IPS DF 4.7 (cell line): ENCODE measurements around the gene HKDC1.
"Not testable (repeated sequence)": the region's sequence is repeated elsewhere in the genome, so short reads cannot be mapped to it uniquely, and the experiment has no call there.

Experiments
- DNase-seq: peaks from one replicate; pipeline ENCODE4 v3.0.0-alpha.2; 2013; ENCODE audit warnings: low spot score; ENCODE audit errors: extremely low read depth

Gene HKDC1

GRCh38 chr10:69278446-69278963 lies 58.4 kb downstream of the HKDC1 start, which contains the start of gene HK1:
TSS of gene HK1 (plus strand) at chr10:69278496.
- no peak for DNase-seq

GRCh38 chr10:69279110-69279509 lies 59.0 kb downstream of the HKDC1 start:
- no peak for DNase-seq

- DNase-seq: no peak
Observed at GRCh38 chr10:69281507-69282413, 61.6 kb downstream of the HKDC1 start.

- not testable (repeated sequence) for DNase-seq
Observed at GRCh38 chr10:69284402-69284801, 64.3 kb downstream of the HKDC1 start.

DNA sequence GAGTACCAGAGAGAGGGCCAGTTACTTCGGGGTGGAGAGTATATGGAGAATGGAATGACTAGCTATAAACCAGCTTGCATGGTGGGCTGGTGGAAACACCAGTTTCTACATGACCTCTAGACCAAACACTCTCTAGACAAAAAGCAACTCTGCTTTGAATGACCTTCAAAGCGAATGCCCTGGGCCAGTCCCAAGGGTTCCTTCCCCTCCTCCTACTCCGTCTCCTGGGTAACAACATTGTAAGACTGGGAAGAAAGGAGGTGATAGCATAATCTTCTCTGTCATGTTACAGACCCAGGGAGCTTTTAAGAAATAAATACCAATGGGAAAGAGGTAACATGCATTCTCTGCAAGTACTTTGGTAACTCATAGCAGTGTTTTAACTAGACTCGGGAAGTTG lies 65.6 kb downstream of the HKDC1 start:
- DNase-seq: no peak

- DNase-seq: no peak
Observed at GRCh38 chr10:69287181-69287580, 67.0 kb downstream of the HKDC1 start.

DNA sequence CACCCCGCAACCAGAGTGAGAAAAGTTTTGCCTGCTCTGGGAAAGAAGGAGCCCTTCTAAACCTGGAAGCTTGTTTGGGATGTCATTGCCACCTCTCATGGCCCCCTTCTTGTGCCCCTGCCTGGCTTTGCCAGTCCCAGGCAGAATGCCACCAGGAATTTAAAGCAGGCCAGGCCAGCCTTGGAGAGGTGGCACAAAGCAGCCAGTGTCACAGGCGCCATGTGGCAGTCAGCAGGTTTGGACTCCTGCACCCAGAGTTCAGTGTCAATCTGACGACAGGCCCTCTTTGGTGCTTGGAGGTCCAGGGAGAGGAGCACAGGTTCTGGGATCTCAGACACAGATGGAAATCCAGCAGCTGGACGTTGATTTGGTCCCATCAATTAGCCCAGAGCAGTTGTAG lies 70.9 kb downstream of the HKDC1 start:
- no peak for DNase-seq

- DNase-seq: no peak
Observed at GRCh38 chr10:69292459-69292858, 72.3 kb downstream of the HKDC1 start.

- DNase-seq: no peak
Observed at GRCh38 chr10:69295027-69295636, 75.0 kb downstream of the HKDC1 start.

GRCh38 chr10:69303632-69304051 lies 83.5 kb downstream of the HKDC1 start:
- no peak for DNase-seq

DNA sequence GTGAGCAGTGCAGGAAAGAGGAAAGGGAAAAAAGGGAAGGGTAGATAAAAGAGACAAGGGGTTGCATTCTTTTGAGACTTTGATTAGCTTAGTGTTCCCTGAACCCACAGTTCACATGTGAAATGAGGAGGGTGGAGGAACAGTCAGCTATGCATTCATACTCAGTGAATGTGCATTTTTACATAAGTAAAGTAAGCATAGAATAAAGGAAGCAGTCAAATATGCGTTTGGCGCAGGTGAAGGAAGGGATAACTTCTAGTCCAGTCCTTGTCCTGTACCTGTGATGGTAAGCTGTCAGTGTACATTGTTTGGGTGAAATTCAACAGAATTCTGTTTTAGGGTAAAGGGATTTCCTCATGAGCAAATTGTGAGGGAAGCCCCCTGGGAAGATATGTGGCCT lies 86.3 kb downstream of the HKDC1 start:
- no peak for DNase-seq

- no peak for DNase-seq
Observed at GRCh38 chr10:69307434-69307833, 87.3 kb downstream of the HKDC1 start.

GRCh38 chr10:69308304-69308703 lies 88.2 kb downstream of the HKDC1 start:
- DNase-seq: not testable (repeated sequence)

DNA sequence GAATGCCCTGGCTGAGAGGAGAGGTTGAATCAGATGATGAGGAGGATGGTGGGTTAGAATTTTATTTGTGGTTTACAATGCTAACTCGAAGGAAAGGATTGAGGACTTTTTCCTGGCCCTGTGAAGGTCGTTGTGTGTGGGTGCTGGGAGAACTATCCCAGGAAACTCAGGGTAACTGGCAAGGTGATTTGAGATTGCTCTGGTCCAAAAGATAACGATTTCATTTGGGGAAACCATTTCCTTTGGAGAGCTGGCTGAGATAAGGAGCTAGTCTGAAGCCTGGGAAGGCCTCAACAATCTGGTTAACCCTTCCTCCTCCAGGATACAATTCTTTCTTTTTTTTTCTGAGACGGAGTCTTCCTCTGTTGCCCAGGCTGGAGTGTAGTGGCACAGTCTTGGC lies 91.2 kb downstream of the HKDC1 start:
- DNase-seq: no peak

- no peak for DNase-seq
Observed at GRCh38 chr10:69312528-69312927, 92.4 kb downstream of the HKDC1 start.

- no peak for DNase-seq
Observed at GRCh38 chr10:69315100-69315542, 95.0 kb downstream of the HKDC1 start.

DNA sequence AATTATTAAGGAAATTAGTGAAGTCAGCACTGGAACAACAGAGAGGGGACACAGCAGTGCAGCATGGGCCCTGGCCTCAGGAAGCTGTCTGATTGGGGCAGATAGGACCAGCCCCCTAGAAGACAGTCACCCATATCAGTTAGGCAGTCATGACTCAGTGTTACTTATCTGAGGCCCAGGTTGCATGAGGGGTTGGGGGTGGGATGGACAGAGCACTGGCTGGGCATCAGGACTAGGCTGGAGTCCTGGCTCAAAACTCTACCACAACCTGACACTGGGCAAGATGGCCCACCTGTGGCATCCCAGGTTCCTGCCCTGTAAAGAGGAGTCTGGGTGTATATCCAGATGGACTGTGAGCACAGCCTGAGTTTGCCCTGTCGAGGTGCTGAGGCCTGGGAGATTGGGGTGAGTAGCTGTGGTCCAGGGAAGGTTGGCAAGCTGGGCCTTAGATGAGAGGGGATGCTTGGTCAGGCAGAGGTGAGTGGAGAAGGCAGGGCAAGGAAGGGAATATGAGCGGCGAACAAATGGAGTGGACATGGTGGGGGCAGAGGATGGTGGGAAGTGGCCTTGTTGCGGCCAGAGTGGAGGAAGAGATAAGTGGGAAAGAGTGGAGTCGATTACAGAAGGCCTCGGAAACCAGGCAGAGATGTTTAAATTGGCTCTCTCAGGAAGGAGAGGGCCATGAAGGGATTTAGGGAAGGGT lies 95.6 kb downstream of the HKDC1 start:
- no peak for DNase-seq

- DNase-seq: no peak
Observed at GRCh38 chr10:69316313-69317059, 96.4 kb downstream of the HKDC1 start.
